ENCODE measurements around the gene ST6GALNAC6. TPM values are rescaled to one million over a fixed set of nuclear protein-coding genes. Genes with fewer than 3 reads are reported as not detected.

Gene ST6GALNAC6
- total RNA-seq, 2 donors from 2014 or later, result 68.2 to 106 TPM

DNA sequence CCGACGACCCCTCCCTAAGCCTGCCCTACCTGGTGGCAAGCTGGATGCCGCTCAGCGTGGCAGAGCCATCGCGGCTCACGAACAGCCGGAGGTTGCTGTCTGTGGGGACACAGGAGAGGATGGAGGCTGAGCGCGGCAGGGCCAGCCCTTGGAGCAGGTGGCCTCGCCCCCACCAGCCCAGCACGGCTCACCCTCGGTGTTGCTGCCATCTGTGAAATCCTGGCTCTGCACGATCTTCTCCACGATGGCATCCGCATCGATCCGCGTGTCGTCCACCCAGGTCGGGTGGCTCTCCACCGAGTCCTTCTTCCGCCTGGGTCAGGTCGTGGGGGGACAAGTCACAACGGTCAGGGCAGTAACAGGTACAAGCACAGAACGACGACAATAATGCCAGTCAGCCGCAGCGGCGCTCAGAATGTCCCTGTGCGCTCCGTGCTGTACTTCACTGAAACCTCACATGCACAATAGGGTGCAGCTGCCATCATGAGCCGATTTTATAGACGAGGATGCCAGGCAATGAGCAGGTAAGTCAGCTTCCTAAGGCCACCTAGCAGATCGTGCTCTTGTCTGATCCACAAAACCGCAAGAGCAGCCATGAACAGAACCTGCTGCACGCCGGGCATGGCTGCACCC, 45.3 kb upstream of the ST6GALNAC6 start:
- no peak overlapping the region for H3K27ac ChIP-seq
- H3K4me1 ChIP-seq, result peaks cover 0 to 33% of the 10 kb centered on the region in 2 donors
- no peak overlapping the region for H3K4me3 ChIP-seq
- TF ChIP-seq CTCF (IDR thresholded peaks at IDR 0.05), result no peak
- no peaks in the 10 kb centered on the region for H3K27me3 ChIP-seq
- DNase-seq (ENCODE audit: low spot score), result no peak
- peaks cover 20% of the 10 kb centered on the region for H3K36me3 ChIP-seq
- H3K9me3 ChIP-seq, result no peaks in the 10 kb centered on the region

DNA sequence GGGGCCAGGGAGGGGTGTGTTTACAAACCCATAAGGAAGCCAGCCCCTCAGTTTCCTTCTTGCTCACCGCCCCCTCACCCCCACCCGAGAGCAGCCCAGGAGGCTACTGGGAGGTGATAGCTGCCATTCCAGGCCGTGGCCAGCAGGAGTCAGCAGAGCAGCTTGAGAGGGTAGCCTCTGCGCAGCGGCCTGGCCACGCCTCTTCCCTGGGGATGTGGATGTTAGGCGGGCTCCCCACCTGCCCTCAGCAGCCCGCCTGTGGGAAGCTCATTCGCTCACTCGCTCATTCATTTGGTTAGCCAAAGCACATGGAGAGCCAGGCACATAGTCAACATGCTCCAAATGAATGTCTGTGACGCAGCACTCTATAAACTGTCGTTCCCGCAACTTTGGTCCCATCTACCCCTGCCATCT, 44.3 kb upstream of the ST6GALNAC6 start:
- H3K4me1 ChIP-seq, result peaks cover 0 to 28% of the 10 kb centered on the region in 2 donors

GRCh38 chr9:127943011-127943662, 43.7 kb upstream of the ST6GALNAC6 start:
- DNase-seq (ENCODE audit: low spot score), result no peak

More for the DNA sequence above, 44.3 kb upstream of the ST6GALNAC6 start:
- peak; percentile 92 to 95 for TF ChIP-seq CTCF (IDR thresholded peaks at IDR 0.05)
- H3K36me3 ChIP-seq, result peaks cover 20% of the 10 kb centered on the region
- no peak overlapping the region for H3K4me3 ChIP-seq
- H3K27me3 ChIP-seq, result no peaks in the 10 kb centered on the region
- DNase-seq (ENCODE audit: low spot score), result no peak
- H3K9me3 ChIP-seq, result no peaks in the 10 kb centered on the region
- H3K27ac ChIP-seq, result peak overlapping the region in 1 of 2 donors; percentile 2

DNA sequence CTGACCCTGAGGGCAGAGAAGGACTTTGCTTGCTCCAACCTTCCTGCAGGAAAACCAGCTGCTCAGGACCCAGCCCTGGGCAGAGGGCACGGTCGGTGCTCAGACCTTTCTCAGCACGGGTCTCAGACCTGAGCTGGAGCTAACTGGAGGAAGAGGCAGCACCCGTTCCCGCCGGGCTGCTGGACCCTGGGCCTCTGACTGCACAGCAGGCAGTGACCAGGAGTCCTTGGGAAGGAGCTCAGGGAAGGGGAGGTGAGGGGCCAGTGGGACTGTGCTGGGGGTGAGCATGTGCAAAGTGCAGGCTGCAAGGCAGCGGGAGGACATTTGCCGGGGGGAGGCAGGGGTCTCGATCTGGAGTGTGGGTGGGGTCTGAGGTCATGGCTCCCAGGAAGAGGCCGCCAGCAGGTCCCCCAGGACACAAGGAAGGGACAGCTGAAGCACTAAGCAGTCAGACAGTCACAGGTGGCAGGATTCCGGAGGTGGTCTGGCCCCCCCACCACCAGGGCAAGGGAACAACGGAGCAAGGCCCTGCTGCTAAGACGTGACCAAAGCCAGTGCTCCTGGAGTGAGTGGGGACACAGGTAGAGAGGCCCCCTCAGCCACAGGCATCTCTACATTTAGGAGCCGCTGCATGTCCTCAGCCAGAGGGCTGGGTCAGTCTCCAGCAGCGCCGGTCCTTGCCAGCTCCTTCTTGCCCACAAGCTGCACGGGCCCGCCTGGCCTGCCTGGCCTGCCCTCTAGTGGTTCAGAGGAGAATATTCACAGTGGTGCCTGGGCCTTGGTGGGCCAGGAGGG, 43.0 kb upstream of the ST6GALNAC6 start:
- peaks cover 0 to 37% of the 10 kb centered on the region in 2 donors for H3K4me1 ChIP-seq
- peak; percentile 85 for DNase-seq (ENCODE audit: low spot score)
- H3K9me3 ChIP-seq, result no peaks in the 10 kb centered on the region
- H3K36me3 ChIP-seq, result peaks cover 20% of the 10 kb centered on the region
- peak overlapping the region in 1 of 2 donors; percentile 3 for H3K27ac ChIP-seq
- no peak overlapping the region for H3K4me3 ChIP-seq
- no peaks in the 10 kb centered on the region for H3K27me3 ChIP-seq
- peak; percentile 80 to 92 for TF ChIP-seq CTCF (IDR thresholded peaks at IDR 0.05)

More at GRCh38 chr9:127943011-127943662, 43.7 kb upstream of the ST6GALNAC6 start:
- Histone ChIP-seq H3K27me3 (no peaks in the 10 kb centered on the region), H3K27ac (peak overlapping the region in 1 of 2 donors; percentile 3), H3K9me3 (no peaks in the 10 kb centered on the region), H3K4me3 (no peak overlapping the region), H3K36me3 (peaks cover 20% of the 10 kb centered on the region), H3K4me1 (peaks cover 0 to 34% of the 10 kb centered on the region in 2 donors)
- TF ChIP-seq CTCF (IDR thresholded peaks at IDR 0.05), result no peak

- H3K9me3 ChIP-seq, result no peaks in the 10 kb centered on the region
- H3K36me3 ChIP-seq, result peaks cover 20% of the 10 kb centered on the region
- TF ChIP-seq CTCF (IDR thresholded peaks at IDR 0.05), result no peak
- peaks cover 0 to 40% of the 10 kb centered on the region in 2 donors for H3K4me1 ChIP-seq
- no peak for DNase-seq (ENCODE audit: low spot score)
- no peak overlapping the region for H3K4me3 ChIP-seq
- H3K27me3 ChIP-seq, result no peaks in the 10 kb centered on the region
- H3K27ac ChIP-seq, result no peak overlapping the region
Measured at GRCh38 chr9:127941961-127942215, 42.5 kb upstream of the ST6GALNAC6 start.
